Upper lobe of left lung (tissue), 4 donors: ENCODE data around the gene RDH13.

Experiments used
- CTCF ChIP-seq, 6 experiments: fragments of 450-650 bp in 4 of 6; fragments of 200-600 bp in 2 of 6; sonication (generic) in 2 of 6; IDR thresholded peaks; one replicate each; pipeline ENCODE4 v1.5.1; 2016 to 2019; ENCODE audit warnings: antibody characterized with exemption in 6 of 6
- EP300 ChIP-seq, 4 donors: sonication (generic); formaldehyde crosslinking; IDR thresholded peaks; one replicate each; pipeline ENCODE4 v1.5.1; 2017; ENCODE audit warnings: antibody characterized with exemption in 4 of 4, control low read depth in 2 of 4
- POLR2A ChIP-seq, 4 donors: fragments of 450-650 bp; IDR thresholded peaks; one replicate each; pipeline ENCODE4 v1.5.1; 2016 to 2017; ENCODE audit warnings: antibody characterized with exemption in 4 of 4, mild to moderate bottlenecking in 2 of 4

GRCh38 chr19:55080968-55081769, 18.2 kb upstream of the RDH13 start:
- no peak for TF ChIP-seq EP300 (IDR thresholded peaks at IDR 0.05)
- no peak for TF ChIP-seq CTCF (IDR thresholded peaks at IDR 0.05)
- peak in 1 of 4 donors; percentile 61 for TF ChIP-seq POLR2A (IDR thresholded peaks at IDR 0.05)
